Duodenal mucosa (tissue), 2 donors: ENCODE data around the gene CUEDC1.
A peak's percentile ranks its signal among the peaks of the same experiment; 100 is the strongest.

Experiments
- H3K27ac ChIP-seq: one replicate; pipeline ENCODE4 v1.7.0; 2013; ENCODE audit warnings: low read depth, low read length
- H3K27me3 ChIP-seq, 2 donors: one replicate each; pipeline ENCODE4 v1.7.0; 2013; ENCODE audit warnings: low read length in 2 of 2, control low read depth in 1 of 2; ENCODE audit not compliant: insufficient read depth in 2 of 2, control insufficient read depth in 1 of 2
- H3K36me3 ChIP-seq, 2 donors: one replicate each; pipeline ENCODE4 v1.7.0; 2013; ENCODE audit warnings: low read length in 2 of 2, control low read depth in 1 of 2; ENCODE audit not compliant: insufficient read depth in 2 of 2, control insufficient read depth in 1 of 2
- H3K4me1 ChIP-seq, 2 donors: one replicate each; pipeline ENCODE4 v1.7.0; 2013; ENCODE audit warnings: low read length in 2 of 2, control low read depth in 1 of 2; ENCODE audit not compliant: insufficient read depth in 2 of 2, control insufficient read depth in 1 of 2
- H3K4me3 ChIP-seq, 2 donors: one replicate each; pipeline ENCODE4 v1.7.0; 2013; ENCODE audit warnings: low read length in 2 of 2, low read depth in 1 of 2
- H3K9ac ChIP-seq, 2 donors: one replicate each; pipeline ENCODE4 v1.7.0; 2013; ENCODE audit warnings: low read length in 2 of 2, low read depth in 1 of 2
- H3K9me3 ChIP-seq, 2 donors: one replicate each; pipeline ENCODE4 v1.7.0; 2013; ENCODE audit warnings: low read length in 2 of 2, control low read depth in 1 of 2; ENCODE audit not compliant: control insufficient read depth in 1 of 2

The CUEDC1 gene

GRCh38 chr17:57985675-57985974 is 30.4 kb upstream of the CUEDC1 start:
- Histone ChIP-seq H3K9ac (no peak overlapping the region), H3K4me1 (peaks cover 43 to 44% of the 10 kb centered on the region in 2 donors), H3K36me3 (peaks cover 8 to 22% of the 10 kb centered on the region in 2 donors), H3K27ac (no peak overlapping the region), H3K9me3 (no peaks in the 10 kb centered on the region), H3K4me3 (peak overlapping the region in 1 of 2 donors; percentile 36), H3K27me3 (no peaks in the 10 kb centered on the region)

GRCh38 chr17:57984936-57985674 is 29.9 kb upstream of the CUEDC1 start:
- Histone ChIP-seq H3K4me3 (peak overlapping the region in 1 of 2 donors; percentile 36), H3K9ac (no peak overlapping the region), H3K27ac (no peak overlapping the region), H3K27me3 (no peaks in the 10 kb centered on the region), H3K9me3 (no peaks in the 10 kb centered on the region), H3K36me3 (peaks cover 8 to 27% of the 10 kb centered on the region in 2 donors), H3K4me1 (peaks cover 43 to 44% of the 10 kb centered on the region in 2 donors)

- Histone ChIP-seq H3K27me3 (no peaks in the 10 kb centered on the region), H3K27ac (no peak overlapping the region), H3K4me3 (peak overlapping the region in 1 of 2 donors; percentile 36), H3K4me1 (peaks cover 41 to 43% of the 10 kb centered on the region in 2 donors), H3K9me3 (no peaks in the 10 kb centered on the region), H3K36me3 (peaks cover 8 to 33% of the 10 kb centered on the region in 2 donors), H3K9ac (no peak overlapping the region)
These were observed 29.2 kb upstream of the CUEDC1 start for GRCh38 chr17:57984261-57984890.

- Histone ChIP-seq H3K9me3 (no peaks in the 10 kb centered on the region), H3K9ac (no peak overlapping the region), H3K27me3 (no peaks in the 10 kb centered on the region), H3K4me1 (peaks cover 31 to 37% of the 10 kb centered on the region in 2 donors), H3K27ac (no peak overlapping the region), H3K4me3 (no peak overlapping the region), H3K36me3 (peaks cover 15 to 41% of the 10 kb centered on the region in 2 donors)
These were observed 28.2 kb upstream of the CUEDC1 start for GRCh38 chr17:57983446-57983845.

- Histone ChIP-seq H3K27me3 (no peaks in the 10 kb centered on the region), H3K27ac (no peak overlapping the region), H3K36me3 (peaks cover 18 to 49% of the 10 kb centered on the region in 2 donors), H3K4me1 (peaks cover 31 to 37% of the 10 kb centered on the region in 2 donors), H3K9ac (no peak overlapping the region), H3K9me3 (no peaks in the 10 kb centered on the region), H3K4me3 (no peak overlapping the region)
These were observed 27.4 kb upstream of the CUEDC1 start for GRCh38 chr17:57982452-57983170.

GRCh38 chr17:57980522-57980921 is 25.3 kb upstream of the CUEDC1 start:
- no peak overlapping the region for H3K4me3 ChIP-seq
- peaks cover 18 to 27% of the 10 kb centered on the region in 2 donors for H3K4me1 ChIP-seq
- H3K27me3 ChIP-seq: no peaks in the 10 kb centered on the region
- no peak overlapping the region for H3K9ac ChIP-seq
- peaks cover 32 to 68% of the 10 kb centered on the region in 2 donors for H3K36me3 ChIP-seq
- H3K27ac ChIP-seq: no peak overlapping the region
- no peaks in the 10 kb centered on the region for H3K9me3 ChIP-seq

GRCh38 chr17:57979076-57979475 is 23.9 kb upstream of the CUEDC1 start:
- Histone ChIP-seq H3K36me3 (peaks cover 42 to 74% of the 10 kb centered on the region in 2 donors), H3K27ac (no peak overlapping the region), H3K9me3 (no peaks in the 10 kb centered on the region), H3K4me3 (no peak overlapping the region), H3K9ac (no peak overlapping the region), H3K27me3 (no peaks in the 10 kb centered on the region), H3K4me1 (peaks cover 10 to 12% of the 10 kb centered on the region in 2 donors)

- H3K27ac ChIP-seq: no peak overlapping the region
- no peak overlapping the region for H3K4me3 ChIP-seq
- no peak overlapping the region for H3K9ac ChIP-seq
- H3K36me3 ChIP-seq: peaks cover 43 to 81% of the 10 kb centered on the region in 2 donors
- H3K9me3 ChIP-seq: no peaks in the 10 kb centered on the region
- H3K27me3 ChIP-seq: no peaks in the 10 kb centered on the region
- no peaks in the 10 kb centered on the region for H3K4me1 ChIP-seq
These were observed 21.4 kb upstream of the CUEDC1 start for GRCh38 chr17:57976594-57976993.

GRCh38 chr17:57975044-57975443 is 19.8 kb upstream of the CUEDC1 start:
- no peaks in the 10 kb centered on the region for H3K9me3 ChIP-seq
- H3K4me1 ChIP-seq: no peaks in the 10 kb centered on the region
- no peaks in the 10 kb centered on the region for H3K27me3 ChIP-seq
- H3K4me3 ChIP-seq: no peak overlapping the region
- no peak overlapping the region for H3K9ac ChIP-seq
- H3K36me3 ChIP-seq: peaks cover 39 to 75% of the 10 kb centered on the region in 2 donors
- H3K27ac ChIP-seq: no peak overlapping the region
